ENCODE results near the gene SCAMP2.

DNA sequence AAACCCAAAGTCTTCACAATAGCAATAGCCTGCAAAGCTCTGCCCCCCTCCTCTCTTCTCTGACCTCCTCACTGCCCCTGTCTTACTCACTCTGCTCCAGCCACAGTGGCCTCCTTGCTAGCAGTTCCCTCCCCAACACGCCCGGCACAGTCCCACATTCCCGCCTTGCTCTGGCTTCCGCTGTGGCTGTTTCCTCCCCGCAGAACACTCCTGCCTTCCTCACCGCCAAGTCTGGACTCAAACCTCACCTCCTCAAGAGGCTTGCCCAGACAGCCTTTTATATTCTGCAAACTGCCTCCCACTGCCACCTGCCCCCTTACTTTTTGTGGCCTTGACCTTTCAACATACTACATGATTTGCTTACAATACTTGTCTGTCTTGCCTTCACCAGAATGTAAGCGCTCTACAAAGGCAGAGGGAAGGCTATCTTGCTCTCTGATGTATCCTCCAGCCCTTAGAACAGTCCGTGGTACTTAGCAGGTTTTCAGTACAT is 16.3 kb upstream of the SCAMP2 start:
- TF ChIP-seq, protein P1, sequence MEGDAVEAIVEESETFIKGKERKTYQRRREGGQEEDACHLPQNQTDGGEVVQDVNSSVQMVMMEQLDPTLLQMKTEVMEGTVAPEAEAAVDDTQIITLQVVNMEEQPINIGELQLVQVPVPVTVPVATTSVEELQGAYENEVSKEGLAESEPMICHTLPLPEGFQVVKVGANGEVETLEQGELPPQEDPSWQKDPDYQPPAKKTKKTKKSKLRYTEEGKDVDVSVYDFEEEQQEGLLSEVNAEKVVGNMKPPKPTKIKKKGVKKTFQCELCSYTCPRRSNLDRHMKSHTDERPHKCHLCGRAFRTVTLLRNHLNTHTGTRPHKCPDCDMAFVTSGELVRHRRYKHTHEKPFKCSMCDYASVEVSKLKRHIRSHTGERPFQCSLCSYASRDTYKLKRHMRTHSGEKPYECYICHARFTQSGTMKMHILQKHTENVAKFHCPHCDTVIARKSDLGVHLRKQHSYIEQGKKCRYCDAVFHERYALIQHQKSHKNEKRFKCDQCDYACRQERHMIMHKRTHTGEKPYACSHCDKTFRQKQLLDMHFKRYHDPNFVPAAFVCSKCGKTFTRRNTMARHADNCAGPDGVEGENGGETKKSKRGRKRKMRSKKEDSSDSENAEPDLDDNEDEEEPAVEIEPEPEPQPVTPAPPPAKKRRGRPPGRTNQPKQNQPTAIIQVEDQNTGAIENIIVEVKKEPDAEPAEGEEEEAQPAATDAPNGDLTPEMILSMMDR (IDR thresholded peaks at IDR 0.05): no peak
- TF ChIP-seq POLR2A (IDR thresholded peaks at IDR 0.05): no peak
